Activated T-helper 17 cell treated with anti-CD3 and anti-CD28 coated beads, Interleukin-2, amount 50 U/mL, for 72 hours (primary cell): ENCODE measurements around the gene HELB. TPM values are rescaled to one million over a fixed set of nuclear protein-coding genes. Genes with fewer than 3 reads are reported as not detected.
A peak's percentile ranks its signal among the peaks of the same experiment; 100 is the strongest.

Experiments used
- ATAC-seq: fragments of 150-1000 bp; cut with Tn5 transposase; replicated peaks from 2 replicates; pipeline ENCODE4 v1.10.0; 2021; ENCODE audit warnings: mild to moderate bottlenecking, moderate library complexity
- H3K27ac Mint-ChIP-seq: one replicate; pipeline ENCODE4 v1.8.0; 2022; ENCODE audit warnings: mixed read lengths
- H3K27me3 Mint-ChIP-seq: one replicate; pipeline ENCODE4 v1.8.0; 2022; ENCODE audit warnings: mixed read lengths
- H3K36me3 Mint-ChIP-seq: one replicate; pipeline ENCODE4 v1.8.0; 2022; ENCODE audit warnings: low read depth, mild to moderate bottlenecking, mixed read lengths
- H3K4me1 Mint-ChIP-seq: one replicate; pipeline ENCODE4 v1.8.0; 2022; ENCODE audit warnings: mixed read lengths
- H3K4me3 Mint-ChIP-seq: one replicate; pipeline ENCODE4 v1.8.0; 2022; ENCODE audit warnings: mild to moderate bottlenecking, mixed read lengths
- H3K9me3 Mint-ChIP-seq: one replicate; pipeline ENCODE4 v1.8.0; 2022; ENCODE audit warnings: mixed read lengths
- total RNA-seq, 2 donors: library from RNA; stranded (reverse); gene quantifications; one replicate each; pipeline ENCODE4 v1.2.3, GENCODE V29; 2022

HELB gene
- total RNA-seq, 2 donors from 2014 or later = 21.9 to 40.1 TPM

DNA sequence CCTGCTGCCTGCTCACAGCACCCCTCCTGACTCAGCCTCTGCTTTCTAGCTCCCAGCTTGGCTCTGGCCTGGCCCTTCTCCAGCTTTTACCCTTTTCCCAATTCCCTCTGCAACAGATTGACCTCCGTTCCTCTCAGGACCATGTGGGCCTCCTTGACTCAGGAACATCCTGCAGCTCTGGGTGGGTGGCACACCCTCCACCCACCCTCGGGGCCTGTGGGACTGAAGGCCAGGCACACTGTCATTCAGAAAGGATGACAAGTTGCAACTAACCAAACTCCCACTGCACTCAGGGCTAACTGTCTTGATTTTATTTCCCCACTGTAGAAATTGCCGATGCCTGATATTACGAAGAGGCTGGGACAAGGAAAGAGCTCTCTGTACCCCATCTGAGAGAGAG is 59.4 kb downstream of the HELB start:
- no peak for ATAC-seq
- Mint-ChIP-seq H3K27me3 (no peaks in the 10 kb centered on the region), H3K4me1 (no peaks in the 10 kb centered on the region), H3K36me3 (peaks cover 16% of the 10 kb centered on the region), H3K27ac (peak overlapping the region; percentile 9), H3K4me3 (no peak overlapping the region), H3K9me3 (no peaks in the 10 kb centered on the region)

DNA sequence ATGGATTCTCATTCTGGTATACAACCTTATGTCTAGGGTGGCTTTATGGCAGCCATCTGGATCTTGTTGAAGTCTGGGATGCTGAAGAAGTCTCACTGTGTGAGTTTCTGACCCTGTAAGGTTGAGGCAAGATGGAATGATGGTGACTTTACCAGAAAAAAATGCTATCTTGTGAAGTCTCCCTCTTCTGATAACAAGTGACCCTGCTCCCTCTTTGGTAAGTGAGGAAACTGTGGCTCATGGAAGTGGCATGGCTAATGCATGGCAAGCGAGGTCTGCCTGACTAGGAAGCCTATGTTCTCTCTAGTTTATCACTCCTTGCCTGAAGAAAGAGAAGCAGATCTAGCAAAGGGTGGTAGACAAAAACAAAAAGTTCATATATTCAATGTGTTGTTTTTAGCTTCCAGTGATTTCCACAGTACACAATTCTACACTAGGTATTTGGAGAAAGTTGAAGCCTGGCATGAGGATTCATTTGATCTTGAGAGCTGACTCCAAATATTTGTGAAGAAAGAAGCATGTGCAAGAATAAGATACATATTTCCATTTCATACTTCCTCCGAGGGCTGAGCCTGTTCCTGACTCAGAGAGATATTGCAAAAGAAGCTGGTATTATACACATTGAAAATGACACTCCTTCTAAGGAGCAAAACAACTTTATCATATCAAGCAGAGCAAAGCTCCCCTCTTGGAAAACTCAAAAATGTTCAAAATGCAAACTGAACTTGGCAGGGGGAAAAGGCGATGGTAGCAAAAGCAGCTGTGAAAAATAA is 63.6 kb downstream of the HELB start:
- Mint-ChIP-seq H3K4me1 (no peaks in the 10 kb centered on the region), H3K36me3 (peaks cover 35% of the 10 kb centered on the region), H3K9me3 (no peaks in the 10 kb centered on the region), H3K27me3 (no peaks in the 10 kb centered on the region), H3K27ac (no peak overlapping the region), H3K4me3 (no peak overlapping the region)
- no peak for ATAC-seq

GRCh38 chr12:66367015-66367667 is 64.8 kb downstream of the HELB start:
- no peak for ATAC-seq
- H3K4me1 Mint-ChIP-seq = no peaks in the 10 kb centered on the region
- no peak overlapping the region for H3K27ac Mint-ChIP-seq
- H3K36me3 Mint-ChIP-seq = peaks cover 35% of the 10 kb centered on the region
- no peaks in the 10 kb centered on the region for H3K9me3 Mint-ChIP-seq
- H3K27me3 Mint-ChIP-seq = no peaks in the 10 kb centered on the region
- H3K4me3 Mint-ChIP-seq = no peak overlapping the region

- H3K27ac Mint-ChIP-seq = no peak overlapping the region
- no peak for ATAC-seq
- no peaks in the 10 kb centered on the region for H3K9me3 Mint-ChIP-seq
- H3K4me1 Mint-ChIP-seq = no peaks in the 10 kb centered on the region
- H3K4me3 Mint-ChIP-seq = no peak overlapping the region
- peaks cover 26% of the 10 kb centered on the region for H3K36me3 Mint-ChIP-seq
- H3K27me3 Mint-ChIP-seq = no peaks in the 10 kb centered on the region
These were observed 69.7 kb downstream of the HELB start for GRCh38 chr12:66371982-66372381.

- Mint-ChIP-seq H3K27me3 (no peaks in the 10 kb centered on the region), H3K4me3 (no peak overlapping the region), H3K4me1 (no peaks in the 10 kb centered on the region), H3K27ac (no peak overlapping the region), H3K9me3 (no peaks in the 10 kb centered on the region), H3K36me3 (peaks cover 7% of the 10 kb centered on the region)
- ATAC-seq = no peak
These were observed 73.3 kb downstream of the HELB start for GRCh38 chr12:66375560-66375959.

- H3K36me3 Mint-ChIP-seq = peaks cover 7% of the 10 kb centered on the region
- H3K9me3 Mint-ChIP-seq = no peaks in the 10 kb centered on the region
- H3K27me3 Mint-ChIP-seq = no peaks in the 10 kb centered on the region
- no peak overlapping the region for H3K4me3 Mint-ChIP-seq
- no peak for ATAC-seq
- H3K4me1 Mint-ChIP-seq = no peaks in the 10 kb centered on the region
- no peak overlapping the region for H3K27ac Mint-ChIP-seq
These were observed 77.3 kb downstream of the HELB start for GRCh38 chr12:66379616-66380015.

DNA sequence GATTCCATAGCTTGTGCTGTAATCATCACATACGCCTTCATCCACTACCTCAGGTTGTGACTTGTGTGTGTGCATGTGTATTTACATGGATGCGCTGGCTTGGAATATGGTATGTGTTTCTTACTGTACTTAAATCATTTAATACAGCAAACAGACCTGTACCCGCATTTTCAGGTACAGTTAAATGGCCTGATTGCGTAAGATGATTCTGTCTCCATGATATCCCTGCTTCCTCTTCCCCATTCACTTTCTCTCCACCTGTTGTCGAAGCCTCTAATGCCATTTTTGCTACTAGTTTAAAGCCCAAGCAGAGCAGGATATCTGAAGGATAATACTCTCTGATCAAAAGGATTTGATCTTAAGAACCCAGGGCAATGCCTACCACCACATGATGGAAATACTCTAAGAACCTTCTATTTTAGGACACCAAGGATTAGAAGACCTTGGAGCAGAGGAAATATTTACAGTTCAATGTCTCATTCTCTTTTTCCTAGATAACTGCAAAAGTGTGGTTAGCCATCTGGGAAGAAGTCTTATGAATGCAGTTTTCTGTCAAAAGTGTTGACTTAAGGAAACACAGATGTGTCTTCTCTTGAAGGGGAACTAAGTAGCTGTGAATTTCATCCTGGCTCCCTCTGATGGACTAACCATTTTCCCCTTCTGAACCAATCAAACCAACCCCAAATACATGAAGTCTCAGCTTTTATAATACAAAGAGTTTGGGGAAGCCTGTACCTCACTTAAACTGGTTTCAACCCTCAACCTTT is 78.7 kb downstream of the HELB start:
- Mint-ChIP-seq H3K27me3 (no peaks in the 10 kb centered on the region), H3K36me3 (peaks cover 7% of the 10 kb centered on the region)

DNA sequence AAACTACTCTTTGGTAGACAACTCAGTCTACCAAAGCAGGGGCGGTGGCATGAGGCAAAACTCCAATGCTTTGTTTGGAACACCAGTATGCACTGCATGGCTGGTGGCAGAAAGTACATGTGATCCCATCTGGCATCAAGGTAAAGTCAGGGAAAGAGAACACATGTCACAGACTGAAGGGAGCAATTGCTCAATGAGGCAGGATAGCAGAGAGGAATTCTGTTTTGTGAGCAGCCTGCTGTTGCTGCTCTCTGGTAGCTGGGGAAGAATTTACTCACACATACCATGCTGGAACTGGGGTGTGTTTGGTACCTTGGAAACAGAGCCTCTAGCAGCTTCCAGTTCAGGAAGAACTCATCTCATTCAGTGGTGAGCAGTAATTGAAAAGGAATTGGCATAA is 84.8 kb downstream of the HELB start:
- peaks cover 5% of the 10 kb centered on the region for H3K36me3 Mint-ChIP-seq
- no peaks in the 10 kb centered on the region for H3K4me1 Mint-ChIP-seq
- ATAC-seq = no peak
- no peaks in the 10 kb centered on the region for H3K27me3 Mint-ChIP-seq
- no peaks in the 10 kb centered on the region for H3K9me3 Mint-ChIP-seq
- H3K4me3 Mint-ChIP-seq = no peak overlapping the region
- no peak overlapping the region for H3K27ac Mint-ChIP-seq

More for the DNA sequence above, 78.7 kb downstream of the HELB start:
- no peak for ATAC-seq
- Mint-ChIP-seq H3K9me3 (no peaks in the 10 kb centered on the region), H3K27ac (no peak overlapping the region), H3K4me1 (no peaks in the 10 kb centered on the region), H3K4me3 (no peak overlapping the region)

Other genes with a start within 250 kb of the HELB start
- gene LLPH, start 171.7 kb upstream of the HELB start, total RNA-seq = 10 to 100 TPM; 20.6 to 37.0 TPM
- 10 to 100 TPM; 41.5 to 48.9 TPM for gene TMBIM4, start 132.5 kb upstream of the HELB start, total RNA-seq
- gene IRAK3, start 113.3 kb upstream of the HELB start, total RNA-seq = 1 to 10 TPM; 1.4 to 1.8 TPM